Astrocyte of the cerebellum (primary cell): Measurements from ENCODE around the gene HGF.

Source experiments
- DNase-seq: peaks from one replicate; pipeline ENCODE4 v3.0.0-alpha.2; 2011; ENCODE audit warnings: low read depth
- H3K4me3 ChIP-seq: 2 replicates; pipeline ENCODE4 v1.5.1; 2011; ENCODE audit warnings: mild to moderate bottlenecking, low read depth, low read length, moderate library complexity
- CTCF ChIP-seq: IDR thresholded peaks from 2 replicates; pipeline ENCODE4 v1.5.1; 2012; ENCODE audit warnings: low read length, low read depth, moderate library complexity, mild to moderate bottlenecking; ENCODE audit errors: missing control alignments
- in situ Hi-C: cut with HindIII; loops from 2 replicates; pipeline ENCODE4 v1.10.0; 2017; ENCODE audit warnings: low sequenced_read_pairs

The HGF gene

DNA sequence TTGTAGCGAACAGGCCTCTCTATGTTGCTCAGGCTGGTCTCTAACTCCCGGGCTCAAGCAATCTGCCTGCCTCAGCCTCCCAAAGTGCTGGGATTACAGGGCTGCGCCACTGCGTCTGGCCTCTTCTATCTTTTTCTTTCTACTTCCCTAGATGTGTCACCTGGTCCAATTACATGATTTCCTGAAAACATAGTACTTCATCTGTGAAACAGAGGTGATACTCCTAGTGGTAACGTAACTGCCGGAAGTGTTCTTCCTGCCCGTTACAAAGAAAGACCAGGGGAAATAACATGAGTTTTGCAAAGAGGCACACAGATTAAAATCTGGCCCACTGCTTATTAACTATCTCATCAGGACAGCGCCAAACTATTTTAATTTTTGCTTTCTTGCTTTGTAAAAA, 18.4 kb upstream of the HGF start:
- no peak for DNase-seq
- TF ChIP-seq CTCF: no peak
- in situ Hi-C loops: no loop called here
- H3K4me3 ChIP-seq: no peak overlapping the region

GRCh38 chr7:81783818-81784217, 14.0 kb upstream of the HGF start:
- no peak for DNase-seq
- TF ChIP-seq CTCF: no peak
- in situ Hi-C loops: no loop called here
- H3K4me3 ChIP-seq: no peak overlapping the region

DNA sequence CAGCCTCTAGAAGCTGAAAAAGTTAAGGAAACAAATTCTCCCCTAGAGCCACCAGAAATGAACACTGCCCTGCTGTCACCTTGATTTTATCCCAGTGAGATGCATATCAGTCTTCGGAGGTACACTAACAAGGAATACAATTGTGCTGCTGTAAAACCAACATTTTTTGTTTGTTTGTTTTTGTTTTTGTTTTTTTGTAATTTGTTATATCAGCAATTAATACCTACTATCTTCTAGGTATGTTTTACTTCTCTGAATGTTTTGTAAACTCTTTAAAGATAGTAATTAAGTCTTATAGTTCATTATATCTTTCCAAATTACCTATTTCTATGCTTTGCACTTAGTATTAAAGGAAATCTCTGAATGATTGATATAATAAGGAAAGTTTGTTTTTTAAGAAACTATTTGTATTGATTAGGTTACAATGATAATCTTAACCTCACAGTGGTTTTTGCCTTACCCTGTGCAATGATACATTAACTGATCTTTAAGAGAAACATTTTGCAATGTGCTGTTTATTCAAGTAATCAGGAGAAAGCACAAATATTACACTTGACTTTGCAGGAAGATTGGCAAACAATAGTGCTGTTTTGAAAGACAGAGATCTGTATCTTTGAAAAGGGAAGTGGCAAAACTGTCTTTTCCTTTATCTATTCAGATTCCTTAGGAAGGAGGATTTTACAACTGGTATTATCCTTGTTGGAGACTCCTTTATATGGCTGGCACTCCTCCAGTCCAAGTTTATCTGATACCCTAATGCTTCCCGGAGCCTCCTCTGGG, 11.3 kb upstream of the HGF start:
- DNase-seq: no peak

GRCh38 chr7:81779706-81780105, 9.9 kb upstream of the HGF start:
- TF ChIP-seq CTCF: no peak
- in situ Hi-C loops: no loop called here
- no peak overlapping the region for H3K4me3 ChIP-seq
- DNase-seq: no peak

More for the DNA sequence above, 11.3 kb upstream of the HGF start:
- TF ChIP-seq CTCF: no peak
- in situ Hi-C loops: no loop called here
- H3K4me3 ChIP-seq: no peak overlapping the region

DNA sequence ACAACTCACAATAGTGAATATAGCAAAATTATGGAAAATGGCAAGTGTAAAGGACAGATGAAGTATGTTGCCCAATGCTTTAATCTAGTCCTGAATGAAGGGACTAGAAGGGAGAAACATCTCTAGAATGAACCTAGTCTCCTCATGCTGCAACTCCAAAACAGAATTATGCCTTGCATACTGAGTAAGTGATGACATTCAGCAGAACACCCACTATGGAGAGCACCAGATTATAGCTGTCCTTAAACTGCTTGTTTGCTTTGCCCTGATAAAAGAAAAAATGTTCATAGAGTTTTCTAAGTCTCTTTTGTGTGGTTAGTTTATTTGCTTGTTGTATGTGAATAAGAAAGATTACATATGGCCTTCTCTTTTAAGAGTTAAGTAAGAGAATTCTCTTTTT, 7.8 kb upstream of the HGF start:
- in situ Hi-C loops: no loop called here
- no peak for TF ChIP-seq CTCF
- DNase-seq: no peak
- H3K4me3 ChIP-seq: no peak overlapping the region

DNA sequence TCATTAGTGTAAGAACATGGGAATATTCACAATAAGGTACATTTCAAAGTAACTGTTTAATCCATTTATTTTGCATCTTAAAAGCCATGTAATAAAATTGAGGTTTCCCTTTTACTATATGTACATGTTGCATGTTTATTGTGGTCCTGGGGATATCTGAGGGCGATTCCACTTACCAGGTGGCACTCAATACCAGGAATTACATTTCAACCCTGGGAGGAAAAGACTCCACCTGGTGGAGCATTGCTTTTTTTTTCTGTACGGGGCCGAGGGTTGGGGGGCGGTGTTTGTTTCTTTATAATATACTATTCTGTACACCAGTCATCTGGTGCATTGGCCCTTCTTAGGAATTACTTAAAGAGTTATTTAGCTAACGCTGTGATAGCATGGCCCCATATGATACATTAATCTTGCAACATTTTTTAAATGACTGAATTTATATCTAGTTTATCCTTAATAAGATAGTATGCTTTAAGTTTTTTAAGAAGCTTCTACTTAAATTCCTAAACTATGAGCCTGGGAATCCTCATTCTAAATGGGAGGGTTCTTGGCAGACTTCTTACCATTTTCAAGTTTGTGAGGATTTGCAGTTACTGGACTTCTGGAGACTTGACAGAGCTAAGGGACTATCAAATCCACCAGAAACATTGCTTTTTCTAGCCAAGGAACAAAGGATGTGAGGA, 7.2 kb upstream of the HGF start:
- in situ Hi-C loops: no loop called here
- no peak for DNase-seq
- no peak for TF ChIP-seq CTCF
- H3K4me3 ChIP-seq: no peak overlapping the region
